ENCODE results near the gene SUPT6H.
A peak's percentile ranks its signal among the peaks of the same experiment; 100 is the strongest.
"Not testable (repeated sequence)": the region's sequence is repeated elsewhere in the genome, so short reads cannot be mapped to it uniquely, and the experiment has no call there.

The SUPT6H gene

DNA sequence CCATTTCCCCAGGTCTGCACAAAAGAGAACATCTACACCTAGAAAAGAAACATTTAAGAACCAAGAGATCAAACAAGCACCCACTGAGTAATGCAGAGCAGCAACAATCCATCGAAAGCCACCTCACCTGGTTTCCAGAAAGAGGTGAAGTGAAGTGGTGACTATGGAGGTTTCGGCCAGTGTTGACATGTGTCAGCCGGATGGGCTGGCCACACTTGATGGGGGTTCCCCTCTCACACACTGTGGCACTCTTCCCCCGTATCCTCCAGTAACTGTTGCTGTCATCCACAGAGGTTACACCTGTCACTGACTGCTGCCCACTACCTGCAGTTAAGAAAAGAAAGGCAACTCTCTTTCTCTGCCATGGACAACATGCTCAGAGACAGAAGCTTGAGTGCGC lies 6.8 kb upstream of the SUPT6H start:
- Histone ChIP-seq H3K36me3 (ENCODE audit: control insufficient read depth, insufficient read depth, low read length, severe bottlenecking) (peaks cover 21% of the 10 kb centered on the region), H3K9ac (ENCODE audit: low read length) (no peak overlapping the region), H3K4me1 (ENCODE audit: control insufficient read depth, insufficient read depth, low read length) (peaks cover 3% of the 10 kb centered on the region), H3K4me3 (ENCODE audit: low read length) (no peak overlapping the region), H3K9me3 (ENCODE audit: control insufficient read depth, low read length) (no peaks in the 10 kb centered on the region), H3K27me3 (replicated peaks; ENCODE audit: control insufficient read depth, insufficient read depth, low read length) (no peaks in the 10 kb centered on the region)
- DNase-seq (ENCODE audit: low read depth), result no peak

- Histone ChIP-seq H3K4me1 (ENCODE audit: control insufficient read depth, insufficient read depth, low read length) (peaks cover 14% of the 10 kb centered on the region), H3K36me3 (ENCODE audit: control insufficient read depth, insufficient read depth, low read length, severe bottlenecking) (peaks cover 5% of the 10 kb centered on the region), H3K9me3 (ENCODE audit: control insufficient read depth, low read length) (no peaks in the 10 kb centered on the region), H3K9ac (ENCODE audit: low read length) (no peak overlapping the region), H3K4me3 (ENCODE audit: low read length) (no peak overlapping the region), H3K27me3 (replicated peaks; ENCODE audit: control insufficient read depth, insufficient read depth, low read length) (no peaks in the 10 kb centered on the region)
- DNase-seq (ENCODE audit: low read depth), result no peak
Measured at GRCh38 chr17:28657756-28658155, 4.2 kb upstream of the SUPT6H start.

DNA sequence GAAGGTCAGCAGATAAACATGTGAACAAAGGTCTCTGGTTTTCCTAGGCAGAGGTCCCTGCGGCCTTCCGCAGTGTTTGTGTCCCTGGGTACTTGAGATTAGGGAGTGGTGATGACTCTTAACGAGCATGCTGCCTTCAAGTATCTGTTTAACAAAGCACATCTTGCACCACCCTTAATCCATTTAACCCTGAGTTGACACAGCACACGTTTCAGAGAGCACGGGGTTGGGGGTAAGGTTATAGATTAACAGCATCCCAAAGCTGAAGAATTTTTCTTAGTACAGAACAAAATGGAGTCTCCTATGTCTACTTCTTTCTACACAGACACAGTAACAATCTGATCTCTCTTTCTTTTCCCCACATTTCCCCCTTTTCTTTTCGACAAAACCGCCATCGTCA lies 3.7 kb upstream of the SUPT6H start:
- not testable (repeated sequence) for DNase-seq (ENCODE audit: low read depth); H3K36me3 ChIP-seq (ENCODE audit: control insufficient read depth, insufficient read depth, low read length, severe bottlenecking); H3K9ac ChIP-seq (ENCODE audit: low read length); H3K27me3 ChIP-seq (replicated peaks; ENCODE audit: control insufficient read depth, insufficient read depth, low read length); H3K4me3 ChIP-seq (ENCODE audit: low read length); H3K9me3 ChIP-seq (ENCODE audit: control insufficient read depth, low read length)
- peaks cover 20% of the 10 kb centered on the region for H3K4me1 ChIP-seq (ENCODE audit: control insufficient read depth, insufficient read depth, low read length)

GRCh38 chr17:28658766-28659496 lies 3.1 kb upstream of the SUPT6H start:
- peaks cover 26% of the 10 kb centered on the region for H3K4me1 ChIP-seq (ENCODE audit: control insufficient read depth, insufficient read depth, low read length)
- H3K4me3 ChIP-seq (ENCODE audit: low read length); H3K9me3 ChIP-seq (ENCODE audit: control insufficient read depth, low read length); DNase-seq (ENCODE audit: low read depth); H3K36me3 ChIP-seq (ENCODE audit: control insufficient read depth, insufficient read depth, low read length, severe bottlenecking); H3K9ac ChIP-seq (ENCODE audit: low read length); H3K27me3 ChIP-seq (replicated peaks; ENCODE audit: control insufficient read depth, insufficient read depth, low read length): not testable (repeated sequence)

DNA sequence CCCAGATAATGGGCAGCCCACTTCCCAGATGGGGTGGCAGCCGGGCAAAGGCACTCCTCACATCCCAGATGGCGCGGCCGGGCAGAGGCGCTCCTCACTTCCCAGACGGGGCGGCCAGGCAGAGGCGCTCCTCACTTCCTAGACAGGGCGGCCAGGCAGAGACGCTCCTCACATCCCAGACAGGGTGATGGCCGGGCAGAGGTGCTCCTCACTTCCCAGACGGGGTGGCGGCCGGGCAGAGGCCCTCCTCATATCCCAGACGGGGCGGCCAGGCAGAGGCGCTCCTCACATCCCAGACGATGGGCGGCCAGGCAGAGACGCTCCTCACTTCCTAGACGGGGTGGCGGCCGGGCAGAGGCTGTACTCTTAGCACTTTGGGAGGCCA lies 2.5 kb upstream of the SUPT6H start:
- H3K9ac ChIP-seq (ENCODE audit: low read length); H3K9me3 ChIP-seq (ENCODE audit: control insufficient read depth, low read length); DNase-seq (ENCODE audit: low read depth); H3K4me3 ChIP-seq (ENCODE audit: low read length); H3K36me3 ChIP-seq (ENCODE audit: control insufficient read depth, insufficient read depth, low read length, severe bottlenecking); H3K27me3 ChIP-seq (replicated peaks; ENCODE audit: control insufficient read depth, insufficient read depth, low read length): not testable (repeated sequence)
- H3K4me1 ChIP-seq (ENCODE audit: control insufficient read depth, insufficient read depth, low read length), result peaks cover 28% of the 10 kb centered on the region

GRCh38 chr17:28662527-28662829 lies 473 bp downstream of the SUPT6H start:
- Histone ChIP-seq H3K4me1 (ENCODE audit: control insufficient read depth, insufficient read depth, low read length) (peaks cover 28% of the 10 kb centered on the region), H3K4me3 (ENCODE audit: low read length) (peak overlapping the region; percentile 98), H3K9me3 (ENCODE audit: control insufficient read depth, low read length) (no peaks in the 10 kb centered on the region), H3K9ac (ENCODE audit: low read length) (peak overlapping the region; percentile 96), H3K27me3 (replicated peaks; ENCODE audit: control insufficient read depth, insufficient read depth, low read length) (no peaks in the 10 kb centered on the region), H3K36me3 (ENCODE audit: control insufficient read depth, insufficient read depth, low read length, severe bottlenecking) (peaks cover 11% of the 10 kb centered on the region)
- no peak for DNase-seq (ENCODE audit: low read depth)

- Histone ChIP-seq H3K27me3 (replicated peaks; ENCODE audit: control insufficient read depth, insufficient read depth, low read length) (no peaks in the 10 kb centered on the region), H3K9me3 (ENCODE audit: control insufficient read depth, low read length) (no peaks in the 10 kb centered on the region), H3K4me1 (ENCODE audit: control insufficient read depth, insufficient read depth, low read length) (peaks cover 28% of the 10 kb centered on the region), H3K36me3 (ENCODE audit: control insufficient read depth, insufficient read depth, low read length, severe bottlenecking) (peaks cover 18% of the 10 kb centered on the region), H3K9ac (ENCODE audit: low read length) (no peak overlapping the region), H3K4me3 (ENCODE audit: low read length) (peak overlapping the region; percentile 98)
- DNase-seq (ENCODE audit: low read depth), result no peak
Measured at GRCh38 chr17:28663723-28664122, 1.7 kb downstream of the SUPT6H start.

DNA sequence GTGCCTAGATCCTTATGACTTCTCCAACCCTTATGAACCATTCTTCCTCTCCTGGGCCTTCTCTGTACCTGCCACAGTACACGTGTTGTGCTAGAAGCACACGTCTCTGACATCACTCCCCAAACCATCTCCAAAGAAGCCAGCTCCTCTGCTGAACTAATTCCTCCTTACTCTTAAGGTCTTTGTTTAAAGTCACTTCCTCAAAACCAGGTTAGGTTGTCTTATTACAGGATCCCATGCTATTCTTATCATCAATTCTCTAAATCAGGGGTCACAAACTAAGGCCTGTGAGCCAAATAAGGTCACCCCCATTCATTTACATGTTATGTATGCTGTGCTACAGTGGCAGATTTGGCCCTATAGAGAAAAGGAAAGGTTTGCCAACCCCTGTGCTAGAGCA lies 4.0 kb downstream of the SUPT6H start:
- H3K4me1 ChIP-seq (ENCODE audit: control insufficient read depth, insufficient read depth, low read length), result peaks cover 20% of the 10 kb centered on the region
- DNase-seq (ENCODE audit: low read depth), result no peak
- H3K9ac ChIP-seq (ENCODE audit: low read length), result no peak overlapping the region
- H3K36me3 ChIP-seq (ENCODE audit: control insufficient read depth, insufficient read depth, low read length, severe bottlenecking), result peaks cover 31% of the 10 kb centered on the region
- no peaks in the 10 kb centered on the region for H3K27me3 ChIP-seq (replicated peaks; ENCODE audit: control insufficient read depth, insufficient read depth, low read length)
- no peak overlapping the region for H3K4me3 ChIP-seq (ENCODE audit: low read length)
- H3K9me3 ChIP-seq (ENCODE audit: control insufficient read depth, low read length), result no peaks in the 10 kb centered on the region

- Histone ChIP-seq H3K9ac (ENCODE audit: low read length) (no peak overlapping the region), H3K27me3 (replicated peaks; ENCODE audit: control insufficient read depth, insufficient read depth, low read length) (no peaks in the 10 kb centered on the region), H3K4me3 (ENCODE audit: low read length) (no peak overlapping the region), H3K36me3 (ENCODE audit: control insufficient read depth, insufficient read depth, low read length, severe bottlenecking) (peaks cover 50% of the 10 kb centered on the region), H3K4me1 (ENCODE audit: control insufficient read depth, insufficient read depth, low read length) (peaks cover 16% of the 10 kb centered on the region), H3K9me3 (ENCODE audit: control insufficient read depth, low read length) (no peaks in the 10 kb centered on the region)
- DNase-seq (ENCODE audit: low read depth), result peak; percentile 19
Measured at GRCh38 chr17:28667870-28668269, 5.9 kb downstream of the SUPT6H start.

GRCh38 chr17:28669918-28670317 lies 7.9 kb downstream of the SUPT6H start:
- Histone ChIP-seq H3K4me3 (ENCODE audit: low read length) (no peak overlapping the region), H3K4me1 (ENCODE audit: control insufficient read depth, insufficient read depth, low read length) (peaks cover 3% of the 10 kb centered on the region), H3K27me3 (replicated peaks; ENCODE audit: control insufficient read depth, insufficient read depth, low read length) (no peaks in the 10 kb centered on the region), H3K9me3 (ENCODE audit: control insufficient read depth, low read length) (no peaks in the 10 kb centered on the region), H3K36me3 (ENCODE audit: control insufficient read depth, insufficient read depth, low read length, severe bottlenecking) (peaks cover 67% of the 10 kb centered on the region), H3K9ac (ENCODE audit: low read length) (no peak overlapping the region)
- DNase-seq (ENCODE audit: low read depth), result no peak

- H3K4me1 ChIP-seq (ENCODE audit: control insufficient read depth, insufficient read depth, low read length), result no peaks in the 10 kb centered on the region
- no peaks in the 10 kb centered on the region for H3K9me3 ChIP-seq (ENCODE audit: control insufficient read depth, low read length)
- H3K36me3 ChIP-seq (ENCODE audit: control insufficient read depth, insufficient read depth, low read length, severe bottlenecking), result peaks cover 94% of the 10 kb centered on the region
- H3K9ac ChIP-seq (ENCODE audit: low read length), result no peak overlapping the region
- no peaks in the 10 kb centered on the region for H3K27me3 ChIP-seq (replicated peaks; ENCODE audit: control insufficient read depth, insufficient read depth, low read length)
- no peak overlapping the region for H3K4me3 ChIP-seq (ENCODE audit: low read length)
- peak; percentile 11 for DNase-seq (ENCODE audit: low read depth)
Measured at GRCh38 chr17:28675490-28675889, 13.5 kb downstream of the SUPT6H start.

GRCh38 chr17:28675980-28676379 lies 14.0 kb downstream of the SUPT6H start:
- Histone ChIP-seq H3K9ac (ENCODE audit: low read length) (no peak overlapping the region), H3K27me3 (replicated peaks; ENCODE audit: control insufficient read depth, insufficient read depth, low read length) (no peaks in the 10 kb centered on the region), H3K36me3 (ENCODE audit: control insufficient read depth, insufficient read depth, low read length, severe bottlenecking) (peaks cover 96% of the 10 kb centered on the region), H3K4me3 (ENCODE audit: low read length) (no peak overlapping the region), H3K4me1 (ENCODE audit: control insufficient read depth, insufficient read depth, low read length) (no peaks in the 10 kb centered on the region), H3K9me3 (ENCODE audit: control insufficient read depth, low read length) (no peaks in the 10 kb centered on the region)
- no peak for DNase-seq (ENCODE audit: low read depth)
